DND-41 (cell line): ENCODE results near the gene COMMD10.

Experiments used
- CTCF ChIP-seq: IDR thresholded peaks from 2 replicates; pipeline ENCODE4 v1.5.1; 2012; ENCODE audit warnings: borderline replicate concordance, low read length, moderate library complexity, mild to moderate bottlenecking; ENCODE audit not compliant: poor library complexity, severe bottlenecking; ENCODE audit errors: extremely low read depth
- EZH2 ChIP-seq: IDR thresholded peaks from 3 replicates; pipeline ENCODE4 v1.6.1; 2012; ENCODE audit warnings: borderline replicate concordance, low read depth, mild to moderate bottlenecking, moderate library complexity, low read length, inconsistent platforms; ENCODE audit not compliant: severe bottlenecking

GRCh38 chr5:116275282-116275681, 190.5 kb downstream of the COMMD10 start:
- no peak for TF ChIP-seq CTCF
- no peak for TF ChIP-seq EZH2
